Dedifferentiated amniotic fluid mesenchymal stem cell (primary cell): ENCODE measurements around the gene SLC45A2.
"Not testable (repeated sequence)": the region's sequence is repeated elsewhere in the genome, so short reads cannot be mapped to it uniquely, and the experiment has no call there.

ENCODE experiments used
- DNase-seq: peaks from one replicate; pipeline ENCODE4 v3.0.0-alpha.2; 2016; ENCODE audit errors: extremely low spot score

The SLC45A2 gene

GRCh38 chr5:33984671-33985124, at the start of gene SLC45A2:
TSS of gene SLC45A2 (minus strand) at chr5:33984693. CDS start at chr5:33984583, 110 bp downstream.
- no peak for DNase-seq

GRCh38 chr5:34031966-34032365, 47.5 kb upstream of the SLC45A2 start:
- DNase-seq = no peak

- DNase-seq = no peak
Observed at GRCh38 chr5:34031117-34031516, 46.6 kb upstream of the SLC45A2 start.

- not testable (repeated sequence) for DNase-seq
Observed at GRCh38 chr5:34030585-34030984, 46.1 kb upstream of the SLC45A2 start.

GRCh38 chr5:34030048-34030447, 45.6 kb upstream of the SLC45A2 start:
- DNase-seq = no peak

GRCh38 chr5:34028349-34028748, 43.9 kb upstream of the SLC45A2 start:
- no peak for DNase-seq

GRCh38 chr5:34026089-34026761, 41.7 kb upstream of the SLC45A2 start:
- DNase-seq = no peak

GRCh38 chr5:34022121-34022705, 37.7 kb upstream of the SLC45A2 start:
- no peak for DNase-seq

GRCh38 chr5:34021334-34021733, 36.8 kb upstream of the SLC45A2 start:
- no peak for DNase-seq

GRCh38 chr5:34020726-34021125, 36.2 kb upstream of the SLC45A2 start:
- DNase-seq = no peak

- DNase-seq = no peak
Observed at GRCh38 chr5:34017254-34017653, 32.8 kb upstream of the SLC45A2 start.

GRCh38 chr5:34016750-34017149, 32.3 kb upstream of the SLC45A2 start:
- DNase-seq = no peak

GRCh38 chr5:34016222-34016621, 31.7 kb upstream of the SLC45A2 start:
- no peak for DNase-seq

- DNase-seq = no peak
Observed at GRCh38 chr5:34015120-34015822, 30.8 kb upstream of the SLC45A2 start.

GRCh38 chr5:34014626-34015025, 30.1 kb upstream of the SLC45A2 start:
- no peak for DNase-seq

- no peak for DNase-seq
Observed at GRCh38 chr5:34013547-34013946, 29.1 kb upstream of the SLC45A2 start.

- no peak for DNase-seq
Observed at GRCh38 chr5:34012791-34013190, 28.3 kb upstream of the SLC45A2 start.

- DNase-seq = no peak
Observed at GRCh38 chr5:34011536-34011935, 27.0 kb upstream of the SLC45A2 start.

- not testable (repeated sequence) for DNase-seq
Observed at GRCh38 chr5:34010146-34010545, 25.7 kb upstream of the SLC45A2 start.

- no peak for DNase-seq
Observed at GRCh38 chr5:34009610-34010009, 25.1 kb upstream of the SLC45A2 start.

GRCh38 chr5:34008802-34009201, 24.3 kb upstream of the SLC45A2 start:
- no peak for DNase-seq

- peak; percentile 75 for DNase-seq
Observed at GRCh38 chr5:34007621-34008600, 23.4 kb upstream of the SLC45A2 start, which contains the start of gene AMACR. TSS of gene AMACR (minus strand) at chr5:34008050. CDS start at chr5:34008019, 31 bp downstream.
